CD14-positive monocyte (primary cell): ENCODE data around the gene TBCK. TPM values are rescaled to one million over a fixed set of nuclear protein-coding genes. Genes with fewer than 3 reads are reported as not detected.

ENCODE experiments used
- DNase-seq, 3 donors: peaks; one replicate each; pipeline ENCODE4 v3.0.0-alpha.2; 2011 to 2022
- H2AFZ ChIP-seq: 2 replicates; pipeline ENCODE4 v1.6.0; 2012; ENCODE audit warnings: mild to moderate bottlenecking, low read depth, low read length, inconsistent platforms; ENCODE audit not compliant: insufficient read depth, poor library complexity, severe bottlenecking
- H3K27ac ChIP-seq, 2 donors: 1 replicate in 1 of 2; 2 replicates in 1 of 2; pipeline ENCODE4 v1.5.1; 2012 to 2013; ENCODE audit warnings: low read length in 2 of 2, control low read depth in 1 of 2, inconsistent platforms in 1 of 2, low read depth in 1 of 2, mild to moderate bottlenecking in 1 of 2
- H3K27me3 ChIP-seq, 2 donors: one replicate each; pipeline versions ENCODE4 v1.6.0 to v1.6.1; 2011 to 2013; ENCODE audit warnings: low read length in 2 of 2; ENCODE audit not compliant: control insufficient read depth in 2 of 2, insufficient read depth in 2 of 2
- H3K36me3 ChIP-seq, 2 donors: replicated peaks in 1 of 2; 1 replicate in 1 of 2; 2 replicates in 1 of 2; pipeline versions ENCODE4 v1.5.1 to v1.6.1; 2012 to 2013; ENCODE audit warnings: low read length in 2 of 2, control low read depth in 1 of 2, inconsistent platforms in 1 of 2, mild to moderate bottlenecking in 1 of 2; ENCODE audit not compliant: insufficient read depth in 2 of 2, control insufficient read depth in 1 of 2
- H3K4me1 ChIP-seq, 2 donors: 1 replicate in 1 of 2; 2 replicates in 1 of 2; pipeline versions ENCODE4 v1.5.1 to v1.6.1; 2012 to 2013; ENCODE audit warnings: low read length in 2 of 2, control low read depth in 1 of 2, inconsistent platforms in 1 of 2, mild to moderate bottlenecking in 1 of 2, moderate library complexity in 1 of 2; ENCODE audit not compliant: insufficient read depth in 2 of 2, control insufficient read depth in 1 of 2
- H3K4me2 ChIP-seq: replicated peaks from 2 replicates; pipeline ENCODE3; 2012; ENCODE audit warnings: low read length, moderate library complexity, mild to moderate bottlenecking; ENCODE audit not compliant: poor library complexity, severe bottlenecking; ENCODE audit errors: extremely low read depth
- H3K4me3 ChIP-seq, 3 experiments: fragments of 200-600 bp in 1 of 3; sonication (generic) in 1 of 3; replicated peaks in 1 of 3; 1 replicate in 2 of 3; 2 replicates in 1 of 3; pipeline ENCODE4 v1.5.1; 2011 to 2013; ENCODE audit warnings: low read length in 3 of 3, mild to moderate bottlenecking in 3 of 3, control low read depth in 2 of 3, low read depth in 2 of 3, inconsistent platforms in 1 of 3, moderate library complexity in 1 of 3
- H3K79me2 ChIP-seq: 2 replicates; pipeline ENCODE4 v1.6.0; 2012; ENCODE audit warnings: mild to moderate bottlenecking, control low read depth, inconsistent platforms, low read length, moderate library complexity; ENCODE audit not compliant: insufficient read depth
- H3K9ac ChIP-seq: 2 replicates; pipeline ENCODE4 v1.6.0; 2017; ENCODE audit warnings: low read length, mild to moderate bottlenecking; ENCODE audit not compliant: insufficient read depth, poor library complexity, severe bottlenecking
- H3K9me3 ChIP-seq, 2 donors: replicated peaks in 1 of 2; 1 replicate in 1 of 2; 2 replicates in 1 of 2; pipeline versions ENCODE4 v1.5.1 to v1.6.1; 2012 to 2013; ENCODE audit warnings: low read length in 2 of 2, control low read depth in 1 of 2; ENCODE audit not compliant: control insufficient read depth in 1 of 2, insufficient read depth in 1 of 2
- H4K20me1 ChIP-seq: 2 replicates; pipeline ENCODE4 v1.6.0; 2012; ENCODE audit warnings: mild to moderate bottlenecking, low read length, control low read depth, moderate library complexity; ENCODE audit not compliant: insufficient read depth
- H3K27ac Mint-ChIP-seq, 7 donors: one replicate each; pipeline ENCODE4 v1.8.0; 2020; ENCODE audit warnings: mild to moderate bottlenecking in 7 of 7, mixed read lengths in 7 of 7, moderate library complexity in 6 of 7, inconsistent platforms in 2 of 7
- H3K27me3 Mint-ChIP-seq, 3 donors: one replicate each; pipeline ENCODE4 v1.8.0; 2021 to 2022; ENCODE audit warnings: low read depth in 3 of 3, mild to moderate bottlenecking in 3 of 3, mixed read lengths in 3 of 3, moderate library complexity in 3 of 3, inconsistent platforms in 1 of 3
- H3K36me3 Mint-ChIP-seq, 2 donors: one replicate each; pipeline ENCODE4 v1.8.0; 2020; ENCODE audit warnings: mixed read lengths in 2 of 2, inconsistent platforms in 1 of 2, mild to moderate bottlenecking in 1 of 2
- H3K4me1 Mint-ChIP-seq: one replicate; pipeline ENCODE4 v1.8.0; 2020; ENCODE audit warnings: mild to moderate bottlenecking, mixed read lengths
- H3K4me3 Mint-ChIP-seq, 2 donors: one replicate each; pipeline ENCODE4 v1.8.0; 2020; ENCODE audit warnings: mild to moderate bottlenecking in 2 of 2, mixed read lengths in 2 of 2, moderate library complexity in 1 of 2
- H3K9me3 Mint-ChIP-seq, 7 donors: one replicate each; pipeline ENCODE4 v1.8.0; 2020 to 2022; ENCODE audit warnings: mixed read lengths in 7 of 7, mild to moderate bottlenecking in 6 of 7, moderate library complexity in 6 of 7, inconsistent platforms in 2 of 7
- CTCF ChIP-seq: fragments of 200-600 bp; IDR thresholded peaks from one replicate; pipeline ENCODE4 v1.8.0; 2022; ENCODE audit warnings: antibody characterized with exemption, mild to moderate bottlenecking
- WGBS: methylation state at CpG from one replicate; pipeline ENCODE4 v1.1.5; 2013; ENCODE audit warnings: missing lambda C conversion rate; ENCODE audit not compliant: insufficient coverage; 5-methylcytosine and 5-hydroxymethylcytosine counted together
- intact Hi-C, 2 donors: fragments of 100-400 bp; cut with micrococcal nuclease; formaldehyde crosslinking; loops; one replicate each; pipeline versions ENCODE4 v1.15.0 to v1.15.1; 2023
- polyA plus RNA-seq, 3 donors: library from polyadenylated mRNA; depleted of rRNA in 1 of 3; unstranded in 2 of 3; stranded (reverse) in 1 of 3; fragments of 300-500 nt in 2 of 3; fragments of >200 nt in 1 of 3; fragmentation: Illumina TruSeq in 2 of 3; gene quantifications; 1 replicate in 2 of 3; 2 replicates in 1 of 3; pipeline ENCODE4 v1.2.3, GENCODE V29; 2012 to 2021

The TBCK gene
- polyA plus RNA-seq, 3 donors, result 8.0 to 14.0 (median 12.5) TPM

DNA sequence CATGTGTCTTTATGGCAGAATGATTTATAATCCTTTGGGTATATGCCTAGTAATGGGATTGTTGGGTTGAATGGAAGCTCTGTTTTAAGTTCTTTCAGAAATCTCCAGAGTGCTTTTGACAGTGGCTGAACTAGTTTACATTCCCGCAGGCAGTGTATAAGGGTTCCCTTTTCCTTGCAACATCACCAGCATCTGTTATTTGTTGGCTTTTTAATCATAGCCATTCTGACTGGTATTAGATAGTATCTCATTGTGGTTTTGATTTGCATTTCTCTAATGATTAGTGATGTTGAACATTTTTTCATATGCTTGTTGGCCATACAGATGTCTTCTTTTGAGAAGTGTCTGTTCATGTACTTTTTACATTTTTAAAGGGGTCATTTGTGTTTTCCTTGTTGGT lies 129.8 kb downstream of the TBCK start:
- no CpG with 5 or more reads among the region's 1 CpG for WGBS
- H3K4me2 ChIP-seq, result no peak overlapping the region
- H3K27me3 Mint-ChIP-seq, result no peaks in the 10 kb centered on the region

DNA sequence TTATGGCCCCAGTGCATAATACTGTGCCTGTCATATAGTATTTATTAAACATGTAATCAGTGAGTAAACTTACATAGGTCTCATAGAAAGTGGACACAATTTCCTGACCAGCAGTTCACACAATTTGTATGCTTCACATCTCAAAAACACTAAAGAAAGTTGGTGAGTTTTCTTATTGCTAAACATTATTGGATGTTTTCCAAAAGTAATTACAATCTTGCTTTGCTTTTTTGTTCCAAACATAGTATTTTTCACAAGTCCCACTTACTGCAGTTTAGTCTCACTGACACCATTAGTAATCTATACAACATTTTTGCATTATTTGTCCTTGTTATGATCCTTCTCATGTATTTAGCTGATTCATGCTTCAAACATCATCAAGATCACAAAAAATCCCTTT lies 132.5 kb downstream of the TBCK start:
- Histone ChIP-seq H3K4me3 (no peak overlapping the region), H3K27me3 (no peaks in the 10 kb centered on the region), H3K27ac (no peak overlapping the region), H3K4me2 (no peak overlapping the region), H3K9ac (no peak overlapping the region), H3K9me3 (no peaks in the 10 kb centered on the region), H2AFZ (no peak overlapping the region), H3K36me3 (peaks cover 0 to 7% of the 10 kb centered on the region in 2 donors), H3K4me1 (no peaks in the 10 kb centered on the region), H3K79me2 (no peaks in the 10 kb centered on the region), H4K20me1 (no peaks in the 10 kb centered on the region)
- intact Hi-C loops, result no loop called here
- H3K9me3 Mint-ChIP-seq, result peaks cover 9 to 21% (median 9%) of the 10 kb centered on the region in 7 donors
- no peak overlapping the region for H3K27ac Mint-ChIP-seq
- no peaks in the 10 kb centered on the region for H3K27me3 Mint-ChIP-seq
- DNase-seq, result no peak
- peaks cover 24 to 25% of the 10 kb centered on the region in 2 donors for H3K36me3 Mint-ChIP-seq
- H3K4me1 Mint-ChIP-seq, result no peaks in the 10 kb centered on the region
- no peak overlapping the region for H3K4me3 Mint-ChIP-seq
- no peak for TF ChIP-seq CTCF

More for the DNA sequence above, 129.8 kb downstream of the TBCK start:
- H3K27ac Mint-ChIP-seq, result no peak overlapping the region
- H3K4me3 Mint-ChIP-seq, result no peak overlapping the region
- H4K20me1 ChIP-seq, result no peaks in the 10 kb centered on the region
- H3K36me3 Mint-ChIP-seq, result peaks cover 35 to 38% of the 10 kb centered on the region in 2 donors
- H2AFZ ChIP-seq, result no peak overlapping the region
- no peaks in the 10 kb centered on the region for H3K4me1 ChIP-seq
- H3K9me3 ChIP-seq, result no peaks in the 10 kb centered on the region
- H3K9me3 Mint-ChIP-seq, result peaks cover 4 to 16% (median 9%) of the 10 kb centered on the region in 7 donors
- H3K27me3 ChIP-seq, result no peaks in the 10 kb centered on the region
- H3K9ac ChIP-seq, result no peak overlapping the region
- no peak for TF ChIP-seq CTCF
- no peak for DNase-seq
- intact Hi-C loops, result no loop called here
- no peak overlapping the region for H3K4me3 ChIP-seq
- H3K36me3 ChIP-seq, result peaks cover 0 to 22% of the 10 kb centered on the region in 2 donors
- no peaks in the 10 kb centered on the region for H3K79me2 ChIP-seq
- H3K4me1 Mint-ChIP-seq, result no peaks in the 10 kb centered on the region
- H3K27ac ChIP-seq, result no peak overlapping the region
